Measurements from ENCODE around the gene MYO1D. TPM values are rescaled to one million over a fixed set of nuclear protein-coding genes. Genes with fewer than 3 reads are reported as not detected.

MYO1D gene
- total RNA-seq, result 100 to 1,000 TPM in 2 of 4 donors, 10 to 100 TPM in 2; 46.3 to 139 (median 80.0) TPM

DNA sequence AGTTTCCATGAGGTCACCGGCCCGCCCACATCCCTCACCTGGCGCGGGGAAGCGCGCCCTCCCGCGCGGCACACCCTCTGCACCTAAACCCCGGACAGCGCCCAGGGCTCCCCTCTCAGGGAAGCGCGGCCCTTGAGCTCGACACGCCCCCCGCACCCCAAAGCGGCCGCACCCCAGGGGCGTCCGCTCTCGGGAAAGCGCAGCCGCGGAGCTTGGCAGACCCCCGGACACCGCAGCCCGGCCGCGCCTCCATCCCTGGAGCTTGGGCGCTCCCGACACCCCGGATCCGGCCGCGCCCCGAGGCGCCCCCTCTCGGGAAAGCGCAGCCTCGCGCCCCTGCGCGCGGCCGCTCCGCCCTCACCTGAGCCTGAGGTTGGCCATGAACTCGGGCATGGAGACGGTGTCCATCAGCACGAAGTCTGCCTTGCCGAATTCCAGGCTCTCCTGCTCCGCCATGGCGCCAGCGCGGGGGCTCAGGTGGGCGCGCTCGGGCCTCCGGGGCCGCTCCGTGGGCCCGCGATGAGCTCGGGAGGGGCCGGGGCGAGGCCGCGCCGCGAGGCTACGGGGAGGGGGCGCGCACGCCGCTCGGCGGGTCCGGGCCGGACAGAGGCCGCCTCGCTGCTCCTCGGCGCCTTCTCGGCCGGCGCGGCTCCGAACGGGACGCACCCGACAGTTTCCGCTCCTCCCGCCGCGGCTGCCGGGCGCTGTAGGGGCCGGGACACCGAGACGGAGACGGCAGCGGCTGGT lies at the start of gene MYO1D:
TSS of gene MYO1D (minus strand) at position 708 of the 747 bp plus-strand sequence. CDS start at position 456, 252 bp downstream.
- TF ChIP-seq CTCF (IDR thresholded peaks at IDR 0.05; ENCODE audit: low read depth), result no peak

GRCh38 chr17:32926183-32926582 lies 49.3 kb upstream of the MYO1D start:
- TF ChIP-seq CTCF (IDR thresholded peaks at IDR 0.05; ENCODE audit: low read depth), result no peak

GRCh38 chr17:32921017-32921416 lies 44.1 kb upstream of the MYO1D start:
- no peak for TF ChIP-seq CTCF (IDR thresholded peaks at IDR 0.05; ENCODE audit: low read depth)

GRCh38 chr17:32920293-32920692 lies 43.4 kb upstream of the MYO1D start:
- TF ChIP-seq CTCF (IDR thresholded peaks at IDR 0.05; ENCODE audit: low read depth), result no peak

- TF ChIP-seq CTCF (IDR thresholded peaks at IDR 0.05; ENCODE audit: low read depth), result no peak
Observed at GRCh38 chr17:32917842-32918241, 40.9 kb upstream of the MYO1D start.

GRCh38 chr17:32917081-32917480 lies 40.2 kb upstream of the MYO1D start:
- no peak for TF ChIP-seq CTCF (IDR thresholded peaks at IDR 0.05; ENCODE audit: low read depth)

DNA sequence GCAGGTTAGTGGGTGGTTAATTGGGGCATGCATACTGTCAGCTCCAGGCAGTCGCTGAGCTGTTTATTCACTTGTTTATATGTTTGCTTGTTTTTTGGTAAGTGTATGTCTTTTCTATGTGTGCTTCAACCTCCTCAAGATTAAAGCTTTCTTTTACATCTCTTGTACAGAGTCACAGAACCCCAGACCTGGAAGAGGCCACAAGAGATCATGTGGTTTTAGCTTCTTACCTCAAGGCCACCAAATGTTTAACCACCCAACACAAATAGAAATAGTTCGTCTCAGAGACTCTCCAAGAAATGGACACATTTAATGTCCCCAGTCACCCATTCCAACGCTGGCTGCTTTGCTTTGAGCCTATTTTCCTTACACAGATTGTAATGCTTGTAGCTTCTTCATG lies 39.2 kb upstream of the MYO1D start:
- no peak for TF ChIP-seq CTCF (IDR thresholded peaks at IDR 0.05; ENCODE audit: low read depth)
